BLaER1 treated with 17β-estradiol and CSF1 and Interleukin-3, amounts not matched to agents 10 nM and 100 nM (cell line): Measurements from ENCODE around the gene DHRS11.

Experiments
- H3K27ac ChIP-seq, 11 experiments: shearing (Covaris generic); formaldehyde crosslinking; 2 replicates each; pipeline ENCODE4 v1.8.1; 2022
- H3K27me3 ChIP-seq, 11 experiments: shearing (Covaris generic); formaldehyde crosslinking; 2 replicates each; pipeline ENCODE4 v1.8.1; 2022
- H3K36me3 ChIP-seq, 11 experiments: shearing (Covaris generic); formaldehyde crosslinking; 2 replicates each; pipeline ENCODE4 v1.8.1; 2022
- H3K4me1 ChIP-seq, 10 experiments: shearing (Covaris generic); formaldehyde crosslinking; 2 replicates each; pipeline ENCODE4 v1.8.1; 2022
- H3K4me2 ChIP-seq, 11 experiments: shearing (Covaris generic); formaldehyde crosslinking; 2 replicates each; pipeline ENCODE4 v1.8.1; 2022
- H3K4me3 ChIP-seq, 10 experiments: shearing (Covaris generic); formaldehyde crosslinking; 2 replicates each; pipeline ENCODE4 v1.8.1; 2022
- H3K9ac ChIP-seq, 11 experiments: shearing (Covaris generic); formaldehyde crosslinking; 2 replicates each; pipeline ENCODE4 v1.8.1; 2022
- H3K9me3 ChIP-seq, 11 experiments: shearing (Covaris generic); formaldehyde crosslinking; replicated peaks in 1 of 11; 2 replicates each; pipeline ENCODE4 v1.8.1; 2022
- H4K20me1 ChIP-seq, 11 experiments: shearing (Covaris generic); formaldehyde crosslinking; 2 replicates each; pipeline ENCODE4 v1.8.1; 2022
- Cebpa-rat ChIP-seq, 11 experiments: shearing (Covaris generic); IDR thresholded peaks; 2 replicates each; pipeline ENCODE4 v1.8.1; 2022

The DHRS11 gene

GRCh38 chr17:36629970-36630502 lies 38.4 kb downstream of the DHRS11 start:
- TF ChIP-seq Cebpa-rat (IDR thresholded peaks at IDR 0.05), result no peak
- Histone ChIP-seq H3K4me3 (no peak overlapping the region), H3K4me2 (no peak overlapping the region), H3K27ac (no peak overlapping the region), H3K27me3 (no peaks in the 10 kb centered on the region), H3K9me3 (no peaks in the 10 kb centered on the region), H4K20me1 (peaks cover 0 to 37% (median 5%) of the 10 kb centered on the region in 11 experiments; a peak in 9 of 22 replicates), H3K9ac (no peak overlapping the region), H3K4me1 (peaks cover 9 to 23% (median 16%) of the 10 kb centered on the region in 10 experiments; a peak in 19 of 20 replicates), H3K36me3 (no peaks in the 10 kb centered on the region)

- H4K20me1 ChIP-seq, result peaks cover 0 to 34% (median 4%) of the 10 kb centered on the region in 11 experiments; a peak in 9 of 22 replicates
- H3K9me3 ChIP-seq, result no peaks in the 10 kb centered on the region
- no peaks in the 10 kb centered on the region for H3K27me3 ChIP-seq
- peaks cover 9 to 15% (median 13%) of the 10 kb centered on the region in 10 experiments; a peak in 18 of 20 replicates for H3K4me1 ChIP-seq
- H3K9ac ChIP-seq, result no peak overlapping the region
- no peak overlapping the region for H3K4me3 ChIP-seq
- no peak overlapping the region for H3K27ac ChIP-seq
- H3K36me3 ChIP-seq, result no peaks in the 10 kb centered on the region
- H3K4me2 ChIP-seq, result no peak overlapping the region
- TF ChIP-seq Cebpa-rat (IDR thresholded peaks at IDR 0.05), result no peak
These were observed 39.3 kb downstream of the DHRS11 start for GRCh38 chr17:36631022-36631421.

- H3K4me3 ChIP-seq, result no peak overlapping the region
- TF ChIP-seq Cebpa-rat (IDR thresholded peaks at IDR 0.05), result no peak
- peak overlapping the region; percentile 11 to 61 (median 52); a peak in 21 of 22 replicates for H3K4me2 ChIP-seq
These were observed 41.5 kb downstream of the DHRS11 start for GRCh38 chr17:36632916-36633771.

GRCh38 chr17:36640346-36640745 lies 48.7 kb downstream of the DHRS11 start:
- H3K9me3 ChIP-seq, result peaks cover 0 to 18% (median 14%) of the 10 kb centered on the region in 11 experiments; a peak in 15 of 22 replicates
- H3K36me3 ChIP-seq, result no peaks in the 10 kb centered on the region
- no peak overlapping the region for H3K4me2 ChIP-seq
- peaks cover 23 to 43% (median 30%) of the 10 kb centered on the region in 11 experiments for H3K27me3 ChIP-seq
- H3K27ac ChIP-seq, result no peak overlapping the region
- H3K4me3 ChIP-seq, result no peak overlapping the region
- H3K4me1 ChIP-seq, result peaks cover 16 to 25% (median 21%) of the 10 kb centered on the region in 10 experiments
- TF ChIP-seq Cebpa-rat (IDR thresholded peaks at IDR 0.05), result no peak
- no peak overlapping the region for H3K9ac ChIP-seq
- H4K20me1 ChIP-seq, result peaks cover 0 to 8% (median 0%) of the 10 kb centered on the region in 11 experiments; a peak in 2 of 22 replicates

More at GRCh38 chr17:36632916-36633771, 41.5 kb downstream of the DHRS11 start:
- Histone ChIP-seq H3K27me3 (no peaks in the 10 kb centered on the region), H3K36me3 (no peaks in the 10 kb centered on the region), H3K4me1 (peaks cover 7 to 15% (median 13%) of the 10 kb centered on the region in 10 experiments; a peak in 18 of 20 replicates), H4K20me1 (peaks cover 0 to 30% (median 0%) of the 10 kb centered on the region in 11 experiments; a peak in 8 of 22 replicates), H3K9me3 (no peaks in the 10 kb centered on the region), H3K9ac (0 out of 22 replicates have a peak overlapping the region, but pooled peaks of 1 of the 11 experiments have one; percentile 2), H3K27ac (0 out of 22 replicates have a peak overlapping the region, but pooled peaks of 1 of the 11 experiments have one; percentile 4)

- no peak overlapping the region for H3K27ac ChIP-seq
- H3K27me3 ChIP-seq, result peaks cover 23 to 43% (median 30%) of the 10 kb centered on the region in 11 experiments
- H3K4me1 ChIP-seq, result peaks cover 16 to 25% (median 21%) of the 10 kb centered on the region in 10 experiments
- no peak overlapping the region for H3K4me2 ChIP-seq
- no peak for TF ChIP-seq Cebpa-rat (IDR thresholded peaks at IDR 0.05)
- H3K9ac ChIP-seq, result no peak overlapping the region
- no peaks in the 10 kb centered on the region for H3K36me3 ChIP-seq
- peaks cover 0 to 8% (median 0%) of the 10 kb centered on the region in 11 experiments; a peak in 1 of 22 replicates for H4K20me1 ChIP-seq
- H3K9me3 ChIP-seq, result peaks cover 0 to 18% (median 14%) of the 10 kb centered on the region in 11 experiments; a peak in 15 of 22 replicates
- no peak overlapping the region for H3K4me3 ChIP-seq
These were observed 49.2 kb downstream of the DHRS11 start for GRCh38 chr17:36640836-36641235.

GRCh38 chr17:36641331-36641876 lies 49.7 kb downstream of the DHRS11 start:
- TF ChIP-seq Cebpa-rat (IDR thresholded peaks at IDR 0.05), result no peak
- Histone ChIP-seq H3K36me3 (no peaks in the 10 kb centered on the region), H3K9ac (no peak overlapping the region), H3K9me3 (peaks cover 0 to 18% (median 14%) of the 10 kb centered on the region in 11 experiments; a peak in 15 of 22 replicates), H3K4me1 (peaks cover 16 to 25% (median 21%) of the 10 kb centered on the region in 10 experiments), H3K27ac (no peak overlapping the region), H3K27me3 (peaks cover 23 to 43% (median 30%) of the 10 kb centered on the region in 11 experiments), H3K4me2 (no peak overlapping the region), H4K20me1 (peaks cover 0 to 8% (median 0%) of the 10 kb centered on the region in 11 experiments; a peak in 1 of 22 replicates), H3K4me3 (no peak overlapping the region)

- peaks cover 16 to 25% (median 21%) of the 10 kb centered on the region in 10 experiments for H3K4me1 ChIP-seq
- peaks cover 23 to 43% (median 30%) of the 10 kb centered on the region in 11 experiments for H3K27me3 ChIP-seq
- H3K4me3 ChIP-seq, result peak overlapping the region in 1 of 10 experiments; percentile 3; a peak in 1 of 20 replicates
- H3K9ac ChIP-seq, result peak overlapping the region in 4 of 11 experiments; percentile 5 to 18 (median 12); a peak in 2 of 22 replicates
- H3K4me2 ChIP-seq, result peak overlapping the region; percentile 59 to 94 (median 78)
- peaks cover 0 to 8% (median 0%) of the 10 kb centered on the region in 11 experiments; a peak in 1 of 22 replicates for H4K20me1 ChIP-seq
- no peak for TF ChIP-seq Cebpa-rat (IDR thresholded peaks at IDR 0.05)
- H3K36me3 ChIP-seq, result no peaks in the 10 kb centered on the region
- no peak overlapping the region for H3K27ac ChIP-seq
- H3K9me3 ChIP-seq, result peaks cover 0 to 18% (median 14%) of the 10 kb centered on the region in 11 experiments; a peak in 15 of 22 replicates
These were observed 50.5 kb downstream of the DHRS11 start for GRCh38 chr17:36641877-36642845.
